ENCODE results near the gene EEF1AKMT3.

The EEF1AKMT3 gene

GRCh38 chr12:57783466-57783801 is 11.0 kb downstream of the EEF1AKMT3 start:
- DNase-seq (ENCODE audit: low read depth): no peak

GRCh38 chr12:57783861-57784260 is 11.4 kb downstream of the EEF1AKMT3 start:
- DNase-seq (ENCODE audit: low read depth): no peak

- peak; percentile 82 for DNase-seq (ENCODE audit: low read depth)
These were observed 21.5 kb downstream of the EEF1AKMT3 start for GRCh38 chr12:57793920-57794319.

GRCh38 chr12:57795354-57795753 is 22.9 kb downstream of the EEF1AKMT3 start:
- DNase-seq (ENCODE audit: low read depth): no peak

- no peak for DNase-seq (ENCODE audit: low read depth)
These were observed 24.6 kb downstream of the EEF1AKMT3 start for GRCh38 chr12:57796996-57797395.

GRCh38 chr12:57797933-57798332 is 25.5 kb downstream of the EEF1AKMT3 start:
- no peak for DNase-seq (ENCODE audit: low read depth)

- no peak for DNase-seq (ENCODE audit: low read depth)
These were observed 28.6 kb downstream of the EEF1AKMT3 start for GRCh38 chr12:57800965-57801364.

GRCh38 chr12:57802607-57803006 is 30.2 kb downstream of the EEF1AKMT3 start:
- DNase-seq (ENCODE audit: low read depth): no peak

- DNase-seq (ENCODE audit: low read depth): no peak
These were observed 31.0 kb downstream of the EEF1AKMT3 start for GRCh38 chr12:57803319-57803893.

- DNase-seq (ENCODE audit: low read depth): no peak
These were observed 34.3 kb downstream of the EEF1AKMT3 start for GRCh38 chr12:57806677-57807076.

GRCh38 chr12:57807285-57807684 is 34.9 kb downstream of the EEF1AKMT3 start:
- DNase-seq (ENCODE audit: low read depth): no peak

GRCh38 chr12:57808351-57808750 is 35.9 kb downstream of the EEF1AKMT3 start:
- DNase-seq (ENCODE audit: low read depth): no peak

GRCh38 chr12:57809425-57809824 is 37.0 kb downstream of the EEF1AKMT3 start:
- DNase-seq (ENCODE audit: low read depth): no peak

GRCh38 chr12:57810450-57810849 is 38.0 kb downstream of the EEF1AKMT3 start:
- DNase-seq (ENCODE audit: low read depth): no peak

- no peak for DNase-seq (ENCODE audit: low read depth)
These were observed 38.8 kb downstream of the EEF1AKMT3 start for GRCh38 chr12:57811028-57811755.

- no peak for DNase-seq (ENCODE audit: low read depth)
These were observed 40.9 kb downstream of the EEF1AKMT3 start for GRCh38 chr12:57813111-57813970.

GRCh38 chr12:57813971-57814772 is 41.8 kb downstream of the EEF1AKMT3 start:
- no peak for DNase-seq (ENCODE audit: low read depth)

GRCh38 chr12:57815177-57816000 is 43.0 kb downstream of the EEF1AKMT3 start:
- no peak for DNase-seq (ENCODE audit: low read depth)

- DNase-seq (ENCODE audit: low read depth): no peak
These were observed 43.8 kb downstream of the EEF1AKMT3 start for GRCh38 chr12:57816001-57816854.

- DNase-seq (ENCODE audit: low read depth): no peak
These were observed 44.4 kb downstream of the EEF1AKMT3 start for GRCh38 chr12:57816855-57817151.
